ENCODE measurements around the gene CBX2.

The CBX2 gene

DNA sequence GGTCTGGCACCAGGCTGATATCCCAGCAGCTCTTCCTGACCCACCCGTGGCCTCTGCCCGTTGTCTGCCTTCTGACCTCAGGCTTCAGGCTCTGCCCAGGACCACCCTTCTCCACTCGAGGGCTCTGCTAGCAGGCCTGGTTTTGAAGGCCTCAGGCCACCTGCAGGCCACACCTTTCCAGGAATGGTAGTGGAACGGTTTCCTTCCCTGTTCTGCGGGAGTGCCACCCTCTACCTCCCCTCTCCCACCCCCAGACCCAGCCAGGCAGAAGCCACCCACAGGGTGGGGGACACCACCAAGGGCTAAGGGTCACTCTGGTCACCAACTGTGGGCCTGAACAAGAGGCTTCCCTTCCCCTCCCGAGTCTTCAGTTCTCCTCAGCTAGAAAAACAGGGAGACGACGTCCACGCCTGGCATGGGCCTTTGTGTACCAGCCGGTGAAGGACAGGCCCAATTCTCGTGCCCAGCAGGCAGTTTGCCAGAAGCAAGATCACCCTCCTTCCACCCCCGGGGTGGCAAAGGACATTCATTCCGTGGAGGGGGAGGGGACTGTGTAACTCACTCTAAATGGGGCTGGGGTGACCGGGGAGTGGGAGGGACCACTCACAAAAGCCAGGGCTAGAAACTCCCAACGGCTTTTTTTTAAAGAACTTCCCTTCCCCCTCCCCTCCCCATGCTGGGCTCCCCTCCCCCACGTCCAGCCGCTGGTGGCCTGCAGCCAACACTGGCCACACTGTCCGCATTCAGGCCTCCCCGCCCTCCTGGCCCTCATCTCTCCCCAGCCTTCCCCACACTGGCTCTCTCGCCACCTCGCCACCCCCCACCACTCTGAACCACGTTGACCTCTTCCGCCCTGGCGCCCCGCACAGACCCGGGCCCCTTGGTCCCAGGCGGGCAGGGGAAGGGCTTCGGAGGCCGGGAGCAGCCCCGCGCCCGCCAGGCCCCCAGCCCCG lies 53.6 kb downstream of the CBX2 start:
- no peak for DNase-seq

DNA sequence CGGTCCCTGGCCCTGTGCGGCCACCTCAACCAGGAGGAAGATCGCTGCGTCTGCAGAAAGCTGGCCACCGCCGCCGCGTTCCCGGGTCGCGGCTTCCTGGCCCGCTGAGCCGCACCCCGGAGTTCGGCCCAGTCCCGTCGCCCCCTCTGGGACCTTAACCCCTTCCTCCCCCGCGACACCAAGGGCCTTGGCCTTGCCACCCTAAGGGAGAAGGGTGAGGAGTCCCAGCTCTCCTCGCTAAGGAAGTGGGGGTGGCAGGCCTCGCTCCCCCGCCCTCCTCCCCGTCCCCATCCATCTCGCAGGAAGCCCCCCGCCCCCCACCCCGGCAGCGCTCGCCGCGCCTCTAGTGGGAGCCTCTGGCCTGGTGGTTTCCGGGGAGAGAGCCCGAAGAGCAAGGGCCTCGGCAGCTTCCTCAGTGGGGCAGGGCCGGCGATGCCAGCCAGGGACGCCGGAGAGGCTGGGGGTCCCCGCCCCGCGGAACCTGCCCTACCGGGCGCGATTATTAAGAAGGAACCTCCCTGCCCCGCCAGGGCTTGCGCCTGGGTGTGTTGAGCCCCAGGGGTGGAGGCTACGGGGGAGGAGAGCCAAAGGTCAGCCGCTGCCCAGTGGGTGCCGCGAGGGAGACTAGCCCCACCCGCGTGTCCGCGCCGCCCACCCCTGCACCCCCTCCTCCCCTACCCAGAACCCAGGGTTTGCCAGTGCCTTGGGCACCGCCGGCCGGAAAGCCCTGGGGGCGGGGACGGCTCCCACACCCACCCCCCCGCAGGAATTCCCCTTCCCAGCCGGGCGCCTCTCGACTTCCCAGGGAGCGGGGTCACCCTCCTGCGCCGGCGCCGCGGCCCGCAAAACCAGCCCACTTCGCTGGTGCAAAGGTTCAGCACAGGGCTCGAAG lies 54.5 kb downstream of the CBX2 start:
- no peak for DNase-seq

DNA sequence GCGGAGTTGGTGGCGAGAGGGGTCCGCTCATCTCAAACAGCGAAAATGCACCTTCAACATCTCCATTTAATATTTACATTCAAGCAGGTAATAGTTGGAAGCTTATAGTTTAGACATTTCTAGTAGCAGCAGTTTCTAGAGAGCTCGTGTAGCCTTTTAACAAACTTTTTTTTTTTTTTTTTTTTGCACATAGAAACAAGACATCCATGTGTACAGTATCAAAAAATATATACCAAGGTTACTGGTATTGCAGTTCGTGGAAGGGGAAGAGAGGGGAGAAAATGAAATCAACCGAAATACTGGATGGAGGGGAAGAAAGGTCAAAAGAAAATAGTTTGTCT lies 55.1 kb downstream of the CBX2 start:
- no peak for DNase-seq

DNA sequence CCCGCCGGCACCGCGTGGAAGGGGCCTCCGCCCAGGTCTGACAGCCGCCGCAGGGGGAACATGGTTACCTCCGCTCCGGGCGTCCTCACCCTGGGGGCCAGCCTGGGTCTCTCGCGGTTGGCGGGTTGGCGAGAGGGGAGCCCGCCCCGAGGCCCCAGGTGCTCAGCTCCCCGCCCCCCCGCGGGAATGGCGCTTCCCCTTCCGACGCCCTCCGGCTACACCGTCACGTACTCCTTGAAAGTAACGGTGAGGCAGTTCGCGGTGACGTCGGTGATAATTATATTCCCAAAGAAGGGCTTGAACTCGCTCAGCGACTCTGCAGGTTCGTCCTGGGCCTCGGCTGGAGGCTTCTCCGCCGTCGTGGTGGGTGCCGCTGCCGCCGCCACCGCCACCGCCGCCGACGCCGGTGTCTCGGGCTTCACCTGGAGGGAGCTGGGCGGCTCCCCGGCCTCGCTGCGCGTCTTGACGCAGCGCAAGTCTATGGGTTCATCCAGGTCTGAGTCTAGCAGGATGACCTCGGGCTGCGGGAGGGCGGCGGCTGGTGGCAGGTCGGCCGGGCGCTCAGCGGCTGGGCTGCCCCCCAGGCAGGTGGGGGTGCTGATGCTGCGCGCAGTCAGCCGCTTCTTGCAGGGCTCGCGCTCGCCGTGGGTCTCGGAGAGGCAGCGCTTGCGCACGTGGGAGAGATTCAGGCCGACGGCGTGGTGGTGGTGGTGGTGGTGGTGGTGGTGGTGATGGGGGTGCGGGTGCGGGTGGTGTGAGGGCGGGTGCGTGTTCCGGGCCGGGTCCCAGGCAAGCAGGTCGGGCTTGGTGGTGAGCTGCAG lies 56.0 kb downstream of the CBX2 start:
- no peak for DNase-seq

DNA sequence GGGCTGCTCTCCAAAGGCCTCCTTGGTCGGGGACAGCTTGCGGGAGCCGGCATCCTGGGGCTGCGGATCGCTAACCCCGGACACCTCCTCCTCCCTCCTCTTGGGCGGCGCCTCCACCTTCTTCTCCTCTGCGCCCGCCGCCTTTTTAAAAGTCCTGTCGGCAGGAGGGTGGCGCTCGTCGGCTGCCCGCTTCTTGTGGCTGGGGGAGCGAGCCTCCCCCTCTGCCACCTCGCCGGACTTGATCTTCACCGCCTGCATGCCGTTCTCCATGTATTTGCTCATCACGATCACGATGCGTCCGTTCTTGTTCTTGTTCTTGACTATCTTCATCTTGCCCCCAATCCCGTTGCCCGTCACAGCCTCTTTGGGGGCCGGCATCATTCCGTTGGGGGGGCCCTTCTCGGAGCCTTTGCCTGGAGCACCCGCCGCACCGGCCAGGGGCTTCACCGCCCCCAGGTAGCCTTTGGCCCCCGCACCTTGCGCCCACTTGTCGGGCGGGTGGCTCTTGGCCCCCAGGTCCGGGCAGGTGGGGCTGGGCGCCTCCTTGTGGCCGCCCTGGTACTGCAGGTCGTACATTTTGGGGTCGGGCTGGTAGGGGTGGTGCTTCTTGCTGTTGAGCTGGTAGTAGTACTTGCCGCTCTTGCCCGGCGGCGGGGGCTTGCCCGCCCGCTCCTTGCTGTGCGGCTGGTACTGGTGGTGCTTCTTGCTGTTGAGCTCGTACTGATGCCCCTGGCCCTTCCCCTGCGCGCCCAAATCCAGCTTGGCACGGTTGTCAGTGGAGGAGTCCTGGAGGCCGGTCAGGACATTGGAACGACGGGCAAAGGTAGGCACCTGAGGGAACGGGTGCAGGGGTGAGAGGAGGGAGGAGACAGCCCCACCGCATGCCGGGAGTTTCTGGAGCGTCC lies 56.9 kb downstream of the CBX2 start:
- no peak for DNase-seq

DNA sequence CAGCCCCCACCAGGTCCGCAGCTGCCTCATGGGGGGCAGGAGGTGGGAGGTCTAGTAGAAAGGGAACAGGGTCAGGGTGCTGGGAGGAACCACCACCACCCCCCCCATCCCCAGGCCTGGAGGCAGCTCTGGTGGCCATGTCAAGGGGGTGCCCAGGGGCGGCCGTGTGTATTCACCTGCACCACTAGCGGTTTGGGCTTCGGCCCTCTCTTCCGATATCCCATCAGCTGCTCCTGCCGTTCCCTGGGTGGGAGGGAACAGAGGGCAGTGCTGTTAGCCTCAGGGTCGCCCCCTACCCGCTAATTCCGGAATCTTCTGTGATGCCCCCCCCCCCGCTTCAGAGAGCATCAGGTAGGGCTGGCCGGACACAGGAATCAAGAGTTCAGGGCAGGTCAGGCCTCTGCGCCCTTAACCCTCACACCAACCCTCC lies 57.5 kb downstream of the CBX2 start:
- no peak for DNase-seq

DNA sequence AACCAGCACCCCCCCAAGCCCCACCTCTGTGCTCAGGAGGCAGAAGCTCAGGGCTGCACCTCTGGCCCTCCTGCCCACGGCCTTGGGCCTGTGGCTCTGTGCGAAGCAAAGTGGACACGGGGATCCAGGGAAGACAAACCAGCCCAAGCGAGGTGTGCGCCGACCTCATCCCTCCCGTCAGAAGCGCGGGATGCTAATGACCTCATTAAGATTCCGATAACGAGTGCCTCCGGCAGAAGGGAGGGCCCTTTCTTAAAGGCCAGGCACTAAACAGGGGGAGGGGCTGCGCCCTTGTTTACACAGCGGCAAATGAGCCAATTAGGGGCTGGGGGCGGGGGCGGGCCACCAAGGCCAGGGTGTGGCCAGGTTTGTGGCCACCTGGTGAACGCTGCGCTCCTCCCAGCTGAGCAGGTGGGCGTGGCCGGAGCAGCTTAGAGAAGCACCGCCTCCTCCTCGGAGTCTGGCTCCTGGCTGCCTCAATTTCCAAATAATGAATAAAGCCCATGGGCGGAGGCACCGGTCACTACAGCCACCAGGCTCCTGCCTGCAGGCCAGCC lies 58.1 kb downstream of the CBX2 start:
- DNase-seq: peak; percentile 60

DNA sequence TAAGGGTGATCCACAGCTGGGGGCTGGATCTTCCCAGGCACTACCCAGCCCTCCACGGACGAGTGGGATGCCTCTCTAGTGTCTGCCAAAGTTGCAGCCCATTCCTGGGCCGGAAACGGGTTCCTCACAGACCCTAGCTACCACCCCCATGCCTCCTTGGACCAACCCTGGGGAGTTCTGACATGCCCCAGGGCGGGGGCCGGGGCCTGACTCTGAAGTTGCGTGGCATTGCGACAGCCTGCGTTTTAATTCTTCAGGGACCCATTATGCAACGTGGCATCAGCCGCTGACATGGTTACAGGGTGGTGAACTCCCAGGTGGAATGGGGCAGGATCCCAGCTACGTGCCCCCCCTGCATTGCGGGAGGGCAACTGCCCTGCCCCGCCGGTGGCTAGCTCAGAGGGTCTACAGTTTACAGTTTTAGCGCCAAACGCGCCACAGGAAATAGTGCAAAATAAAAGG lies 58.6 kb downstream of the CBX2 start:
- no peak for DNase-seq

DNA sequence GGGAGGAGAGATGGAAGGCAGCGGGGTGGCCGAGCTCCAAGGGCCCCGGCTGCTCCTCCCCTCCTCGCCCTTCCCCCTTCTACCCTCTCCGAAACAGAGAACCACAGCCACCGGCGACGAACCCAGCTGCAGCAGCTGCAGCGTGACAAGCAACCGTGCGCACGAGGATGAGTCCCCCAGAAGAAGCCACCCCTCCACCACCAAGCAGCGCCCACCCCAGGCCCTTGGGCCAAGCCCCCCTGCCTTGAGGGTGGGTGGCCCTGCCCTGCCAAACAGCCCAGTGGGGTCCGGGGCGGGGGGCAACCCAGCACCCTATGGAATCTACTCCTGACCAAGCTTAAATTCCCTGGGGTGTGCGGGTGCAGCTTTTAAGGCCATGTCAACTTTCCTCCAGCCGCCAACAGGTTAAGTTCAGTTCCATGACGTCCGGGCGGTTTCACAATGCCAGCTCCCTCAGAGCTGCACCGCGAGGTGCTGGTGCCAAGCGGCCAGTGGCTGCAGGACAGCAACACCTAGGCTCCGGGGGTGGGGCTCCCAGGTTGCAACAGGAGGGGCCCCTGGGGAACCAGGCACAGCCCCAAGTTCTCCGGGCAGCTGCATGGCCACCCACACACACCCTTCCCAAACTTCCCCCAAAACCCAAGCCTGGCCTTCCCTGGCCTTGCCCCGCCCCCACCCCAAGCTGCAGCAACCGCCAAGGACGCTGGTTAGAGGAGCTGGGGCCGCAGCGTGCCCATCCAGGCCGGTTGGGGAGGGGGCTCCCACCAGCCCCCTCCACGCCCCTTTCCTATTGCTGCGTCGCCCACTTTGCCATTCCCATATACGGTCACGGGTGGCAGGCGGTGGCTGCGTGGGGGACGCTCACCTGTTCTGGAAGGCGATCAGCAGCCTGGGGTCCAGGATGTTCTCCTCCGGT lies 59.3 kb downstream of the CBX2 start:
- DNase-seq: no peak

All from NCI-H187 treated with DMSO at 0.1 percent for 48 hours (cell line).